VCaP (cell line): ENCODE data around the gene USP1.

Experiments used
- H3K27ac ChIP-seq: fragments of 450-650 bp; 2 replicates; pipeline ENCODE4 v1.5.1; 2017
- CTCF ChIP-seq: fragments of 450-650 bp; conservative IDR thresholded peaks from 2 replicates; pipeline ENCODE4 v1.5.1; 2017; ENCODE audit warnings: mild to moderate bottlenecking, moderate library complexity

The USP1 gene

GRCh38 chr1:62492521-62492920 is 55.7 kb downstream of the USP1 start:
- TF ChIP-seq CTCF, result no peak
- no peak overlapping the region for H3K27ac ChIP-seq

GRCh38 chr1:62493656-62494055 is 56.8 kb downstream of the USP1 start:
- TF ChIP-seq CTCF, result no peak
- H3K27ac ChIP-seq, result no peak overlapping the region

GRCh38 chr1:62494137-62494536 is 57.3 kb downstream of the USP1 start:
- no peak overlapping the region for H3K27ac ChIP-seq
- TF ChIP-seq CTCF, result no peak

- TF ChIP-seq CTCF, result no peak
Measured at GRCh38 chr1:62500210-62500609, 63.4 kb downstream of the USP1 start.

More at GRCh38 chr1:62500210-62500609, 63.4 kb downstream of the USP1 start:
- H3K27ac ChIP-seq, result no peak overlapping the region
